Activated B cell treated with CpG ODN at 0.5 μM for 24 hours (primary cell): ENCODE measurements around the gene CEACAM16. TPM values are rescaled to one million over a fixed set of nuclear protein-coding genes. Genes with fewer than 3 reads are reported as not detected.

Source experiments
- ATAC-seq: fragments of 200-7000 bp; cut with Tn5 transposase; one replicate; pipeline ENCODE4 v1.10.0; 2021; ENCODE audit warnings: low read depth, mild to moderate bottlenecking, moderate library complexity
- CTCF ChIA-PET: fragments of 350-600 bp; sonication (Branson Sonifier 250); formaldehyde crosslinking; loops from one replicate; lab custom pipeline; 2021; ENCODE audit warnings: antibody characterized with exemption; lab: Charles Lee
- POLR2A ChIA-PET: fragments of 350-600 bp; sonication (Branson Sonifier 250); formaldehyde crosslinking; loops from one replicate; lab custom pipeline; 2021; ENCODE audit warnings: antibody characterized with exemption; lab: Charles Lee
- DNase-seq: peaks from one replicate; pipeline ENCODE4 v3.0.0; 2022
- H3K27ac Mint-ChIP-seq: one replicate; pipeline ENCODE4 v1.8.0; 2020; ENCODE audit warnings: mixed read lengths
- H3K27me3 Mint-ChIP-seq: one replicate; pipeline ENCODE4 v1.8.0; 2021; ENCODE audit warnings: mixed read lengths
- H3K36me3 Mint-ChIP-seq: one replicate; pipeline ENCODE4 v1.8.0; 2021; ENCODE audit warnings: low read depth, mixed read lengths
- H3K4me1 Mint-ChIP-seq: one replicate; pipeline ENCODE4 v1.8.0; 2021; ENCODE audit warnings: mixed read lengths
- H3K4me3 Mint-ChIP-seq: one replicate; pipeline ENCODE4 v1.8.0; 2020; ENCODE audit warnings: mild to moderate bottlenecking, mixed read lengths
- H3K9me3 Mint-ChIP-seq: one replicate; pipeline ENCODE4 v1.8.0; 2020; ENCODE audit warnings: mixed read lengths
- CTCF ChIP-seq: fragments of 200-600 bp; IDR thresholded peaks from one replicate; pipeline ENCODE4 v1.8.0; 2022; ENCODE audit warnings: antibody characterized with exemption, mild to moderate bottlenecking
- intact Hi-C: fragments of 100-400 bp; cut with micrococcal nuclease; formaldehyde crosslinking; loops from one replicate; pipeline ENCODE4 v1.15.1; 2024
- total RNA-seq: library from RNA; stranded (reverse); gene quantifications from 2 replicates; pipeline ENCODE4 v1.2.3, GENCODE V29; 2022

CEACAM16 gene
- total RNA-seq, 1 donor from 2014 or later, result not detected

DNA sequence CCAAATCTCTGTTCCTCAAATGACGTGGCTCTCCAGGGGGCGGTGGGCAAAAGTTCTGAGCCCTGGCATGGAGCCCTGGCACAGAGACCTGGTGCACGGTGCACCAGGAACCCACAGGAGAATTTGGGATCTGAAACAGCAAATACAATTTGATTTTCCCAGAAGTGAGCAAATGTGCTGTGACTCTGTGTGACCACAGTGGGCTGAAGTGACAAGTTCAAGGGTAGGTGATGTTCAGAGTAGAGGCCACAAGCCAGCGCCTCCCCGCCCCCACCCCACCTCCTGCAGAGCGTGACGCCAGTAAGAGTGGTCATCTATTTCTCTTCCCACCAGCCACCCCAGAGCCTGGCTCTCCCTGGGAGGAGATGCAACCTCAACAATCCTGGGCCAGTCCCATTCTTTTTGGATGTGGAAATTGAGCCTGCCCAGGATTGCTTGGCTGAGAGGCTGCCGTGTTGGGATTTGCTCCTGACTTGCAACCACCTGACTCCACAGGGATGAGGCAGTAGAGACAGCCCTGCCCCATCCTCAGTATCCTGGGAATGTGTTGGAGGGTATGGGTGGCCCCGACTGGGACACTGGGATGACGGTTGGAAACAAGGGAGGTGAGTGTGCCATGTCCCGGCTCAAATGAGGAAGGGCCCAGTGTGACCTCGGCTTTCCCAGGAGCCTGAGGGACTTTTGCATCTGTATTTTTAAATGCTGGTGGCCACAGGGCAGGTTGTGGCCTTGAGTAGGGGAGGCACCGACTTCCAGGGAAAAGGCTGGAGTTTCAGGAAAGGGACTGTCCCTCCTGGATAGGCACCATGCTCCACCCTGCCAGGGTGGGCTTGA, 38.5 kb downstream of the CEACAM16 start:
- no peaks in the 10 kb centered on the region for H3K27me3 Mint-ChIP-seq
- no peak overlapping the region for H3K4me3 Mint-ChIP-seq
- intact Hi-C loops, result no loop called here
- ChIA-PET CTCF (no interaction called here), POLR2A (interaction anchor here (2.0 kb wide), 1 partner anchor 33 kb away, joined by 10 read pairs; no protein-coding TSS in a partner anchor)
- no peaks in the 10 kb centered on the region for H3K36me3 Mint-ChIP-seq
- H3K9me3 Mint-ChIP-seq, result no peaks in the 10 kb centered on the region
- no peak overlapping the region for H3K27ac Mint-ChIP-seq
- H3K4me1 Mint-ChIP-seq, result peaks cover 19% of the 10 kb centered on the region
- ATAC-seq (no peak), DNase-seq (no peak)
- TF ChIP-seq CTCF, result no peak

GRCh38 chr19:44738136-44738535, 39.2 kb downstream of the CEACAM16 start:
- DNase-seq, result no peak
- Mint-ChIP-seq H3K36me3 (no peaks in the 10 kb centered on the region), H3K4me3 (no peak overlapping the region), H3K27me3 (no peaks in the 10 kb centered on the region), H3K27ac (no peak overlapping the region), H3K4me1 (peaks cover 25% of the 10 kb centered on the region), H3K9me3 (no peaks in the 10 kb centered on the region)
- no peak for ATAC-seq
- POLR2A ChIA-PET, result interaction anchor here (0.5 to 1.4 kb wide), 2 partner anchors 15 kb away, joined by 3 to 4 read pairs; no protein-coding TSS in a partner anchor
- CTCF ChIA-PET, result no interaction called here
- TF ChIP-seq CTCF, result no peak
- intact Hi-C loops, result no loop called here

- POLR2A ChIA-PET, result interaction anchor here (0.5 to 1.4 kb wide), 4 partner anchors 10 to 216 kb away, joined by 3 to 4 read pairs (median 4); partner anchors contain the start of genes BCL3 and CLPTM1
These were observed 39.9 kb downstream of the CEACAM16 start for GRCh38 chr19:44738603-44739558.

GRCh38 chr19:44740351-44740824, 41.4 kb downstream of the CEACAM16 start:
- H3K4me1 Mint-ChIP-seq, result peaks cover 25% of the 10 kb centered on the region
- H3K36me3 Mint-ChIP-seq, result no peaks in the 10 kb centered on the region
- DNase-seq (no peak), ATAC-seq (no peak)
- no peak for TF ChIP-seq CTCF
- H3K9me3 Mint-ChIP-seq, result no peaks in the 10 kb centered on the region
- no peaks in the 10 kb centered on the region for H3K27me3 Mint-ChIP-seq
- POLR2A ChIA-PET, result no interaction called here
- CTCF ChIA-PET, result interaction anchor here (1.0 kb wide), 1 partner anchor 30 kb away, joined by 3 read pairs; no protein-coding TSS in a partner anchor
- H3K27ac Mint-ChIP-seq, result no peak overlapping the region
- intact Hi-C loops, result no loop called here
- no peak overlapping the region for H3K4me3 Mint-ChIP-seq

More at GRCh38 chr19:44738603-44739558, 39.9 kb downstream of the CEACAM16 start:
- H3K4me3 Mint-ChIP-seq, result no peak overlapping the region
- H3K4me1 Mint-ChIP-seq, result peaks cover 25% of the 10 kb centered on the region
- H3K27me3 Mint-ChIP-seq, result no peaks in the 10 kb centered on the region
- intact Hi-C loops, result no loop called here
- H3K27ac Mint-ChIP-seq, result no peak overlapping the region
- ATAC-seq (no peak), DNase-seq (no peak)
- H3K36me3 Mint-ChIP-seq, result no peaks in the 10 kb centered on the region
- TF ChIP-seq CTCF, result no peak
- H3K9me3 Mint-ChIP-seq, result no peaks in the 10 kb centered on the region
- CTCF ChIA-PET, result interaction anchor here (1.4 kb wide), 1 partner anchor 15 kb away, joined by 7 read pairs; no protein-coding TSS in a partner anchor
